Neural cell (in vitro differentiated cells): ENCODE data around the gene S100A11. TPM values are rescaled to one million over a fixed set of nuclear protein-coding genes. Genes with fewer than 3 reads are reported as not detected.

Experiments used
- H2AFZ ChIP-seq: fragments of 200-600, 300-800 bp; sonication (generic), shearing (Covaris generic); 2 replicates; pipeline ENCODE4 v1.6.0; 2014; ENCODE audit warnings: low read depth, mild to moderate bottlenecking, antibody characterized with exemption, low read length, moderate library complexity
- H3F3A ChIP-seq: fragments of 200-600 bp; shearing (Covaris generic); 2 replicates; pipeline ENCODE4 v1.6.1; 2016; ENCODE audit warnings: mild to moderate bottlenecking, moderate library complexity, mixed read lengths, antibody characterized with exemption, low read length; ENCODE audit not compliant: insufficient read depth, poor library complexity, severe bottlenecking
- H3K27ac ChIP-seq: fragments of 200-600, 300-800 bp; sonication (generic), shearing (Covaris generic); 2 replicates; pipeline ENCODE4 v1.5.1; 2014; ENCODE audit warnings: mild to moderate bottlenecking, low read length, moderate library complexity
- H3K27me3 ChIP-seq: fragments of 300-800, 200-600 bp; sonication (generic), shearing (Covaris generic); 2 replicates; pipeline ENCODE4 v1.6.0; 2014; ENCODE audit warnings: mild to moderate bottlenecking, low read depth, low read length, moderate library complexity; ENCODE audit not compliant: insufficient read depth
- H3K36me3 ChIP-seq: fragments of 300-800, 200-600 bp; sonication (generic), shearing (Covaris generic); 2 replicates; pipeline ENCODE4 v1.5.1; 2014; ENCODE audit warnings: mild to moderate bottlenecking, antibody characterized with exemption, low read length, moderate library complexity; ENCODE audit not compliant: insufficient read depth
- H3K4me2 ChIP-seq: fragments of 300-800, 200-600 bp; sonication (generic), shearing (Covaris generic); 2 replicates; pipeline ENCODE4 v1.6.0; 2014; ENCODE audit warnings: mild to moderate bottlenecking, low read length
- H3K4me3 ChIP-seq: fragments of 300-800, 200-600 bp; sonication (generic), shearing (Covaris generic); 2 replicates; pipeline ENCODE4 v1.5.1; 2014; ENCODE audit warnings: mild to moderate bottlenecking, low read length, moderate library complexity
- H3K79me2 ChIP-seq: fragments of 200-600 bp; shearing (Covaris generic); replicated peaks from 2 replicates; pipeline ENCODE4 v1.6.0; 2014; ENCODE audit warnings: mild to moderate bottlenecking, low read length, moderate library complexity; ENCODE audit not compliant: insufficient read depth
- H3K9ac ChIP-seq: fragments of 300-800, 200-600 bp; sonication (generic), shearing (Covaris generic); 2 replicates; pipeline ENCODE4 v1.6.1; 2016; ENCODE audit warnings: mild to moderate bottlenecking, low read length, mixed read lengths
- H3K9me2 ChIP-seq: fragments of 200-600 bp; shearing (Covaris generic); 2 replicates; pipeline ENCODE4 v1.6.1; 2016; ENCODE audit warnings: mild to moderate bottlenecking, low read length, mixed read lengths; ENCODE audit not compliant: insufficient read depth
- H3K9me3 ChIP-seq: fragments of 200-600, 300-800 bp; sonication (generic), shearing (Covaris generic); 2 replicates; pipeline ENCODE4 v1.6.1; 2016; ENCODE audit warnings: mild to moderate bottlenecking, mixed run types, low read length, moderate library complexity, mixed read lengths
- H4K20me1 ChIP-seq: fragments of 200-600 bp; shearing (Covaris generic); 2 replicates; pipeline ENCODE4 v1.6.1; 2016; ENCODE audit warnings: mild to moderate bottlenecking, mixed run types; ENCODE audit not compliant: insufficient read depth
- CTCF ChIP-seq: fragments of 450-650 bp; IDR thresholded peaks from 2 replicates; pipeline ENCODE4 v1.5.1; 2014; ENCODE audit warnings: antibody characterized with exemption, mild to moderate bottlenecking, moderate library complexity; ENCODE audit not compliant: poor library complexity, severe bottlenecking
- EP300 ChIP-seq: fragments of 450-650 bp; conservative IDR thresholded peaks from 2 replicates; pipeline ENCODE4 v1.6.1; 2014; ENCODE audit warnings: antibody characterized with exemption, mild to moderate bottlenecking, moderate library complexity; ENCODE audit not compliant: poor library complexity, severe bottlenecking
- EZH2 ChIP-seq: fragments of 200-600, 300-800 bp; shearing (Covaris generic), sonication (generic); IDR thresholded peaks from 2 replicates; pipeline ENCODE4 v1.6.1; 2014; ENCODE audit warnings: antibody characterized with exemption, low read length, borderline replicate concordance, mild to moderate bottlenecking; ENCODE audit not compliant: insufficient read depth, poor library complexity, severe bottlenecking
- MXI1 ChIP-seq: fragments of 450-650 bp; conservative IDR thresholded peaks from 2 replicates; pipeline ENCODE4 v1.6.1; 2014; ENCODE audit warnings: antibody characterized with exemption, mild to moderate bottlenecking; ENCODE audit not compliant: poor library complexity, severe bottlenecking
- POLR2AphosphoS5 ChIP-seq: IDR thresholded peaks from 2 replicates; pipeline ENCODE4 v1.6.1; 2012
- RAD21 ChIP-seq: fragments of 450-650 bp; conservative IDR thresholded peaks from 2 replicates; pipeline ENCODE4 v1.6.1; 2014; ENCODE audit warnings: antibody characterized with exemption, mild to moderate bottlenecking, moderate library complexity
- REST ChIP-seq: IDR thresholded peaks from 2 replicates; pipeline ENCODE4 v1.6.1; 2012; ENCODE audit warnings: borderline replicate concordance
- SMC3 ChIP-seq: fragments of 450-650 bp; conservative IDR thresholded peaks from 2 replicates; pipeline ENCODE4 v1.6.1; 2014; ENCODE audit warnings: antibody characterized with exemption, mild to moderate bottlenecking, moderate library complexity; ENCODE audit not compliant: poor library complexity
- TAF1 ChIP-seq: IDR thresholded peaks from 2 replicates; pipeline ENCODE4 v1.6.1; 2012; ENCODE audit warnings: low read depth
- polyA plus RNA-seq: library from polyadenylated mRNA; depleted of rRNA; stranded (reverse); fragments of >200 nt; gene quantifications from 2 replicates; pipeline ENCODE4 v1.2.3, GENCODE V29; 2014

Gene S100A11
- polyA plus RNA-seq, 1 donor from 2014 or later = not detected

- H3K27me3 ChIP-seq = peaks cover 3% of the 10 kb centered on the region
- no peaks in the 10 kb centered on the region for H4K20me1 ChIP-seq
- TF ChIP-seq TAF1 (no peak), POLR2AphosphoS5 (no peak), REST (no peak), CTCF (no peak), EZH2 (no peak), RAD21 (no peak), MXI1 (no peak), SMC3 (no peak), EP300 (no peak)
- no peak overlapping the region for H3K9ac ChIP-seq
- no peak overlapping the region for H3K4me3 ChIP-seq
- no peak overlapping the region for H2AFZ ChIP-seq
- peaks cover 2% of the 10 kb centered on the region for H3K9me3 ChIP-seq
- no peaks in the 10 kb centered on the region for H3K79me2 ChIP-seq
- H3K36me3 ChIP-seq = no peaks in the 10 kb centered on the region
- H3K27ac ChIP-seq = no peak overlapping the region
- no peaks in the 10 kb centered on the region for H3K9me2 ChIP-seq
- no peaks in the 10 kb centered on the region for H3F3A ChIP-seq
- H3K4me2 ChIP-seq = no peak overlapping the region
These were observed 14.3 kb upstream of the S100A11 start for GRCh38 chr1:152050886-152051675.

- H3K4me2 ChIP-seq = no peak overlapping the region
- H3K9ac ChIP-seq = no peak overlapping the region
- no peak overlapping the region for H3K4me3 ChIP-seq
- H3F3A ChIP-seq = no peaks in the 10 kb centered on the region
- H3K9me2 ChIP-seq = no peaks in the 10 kb centered on the region
- no peak overlapping the region for H2AFZ ChIP-seq
- TF ChIP-seq MXI1 = no peak
- no peak for TF ChIP-seq EZH2
- no peak for TF ChIP-seq RAD21
- TF ChIP-seq EP300 = no peak
- H3K79me2 ChIP-seq = no peaks in the 10 kb centered on the region
- H3K36me3 ChIP-seq = no peaks in the 10 kb centered on the region
- H4K20me1 ChIP-seq = no peaks in the 10 kb centered on the region
- peaks cover 4% of the 10 kb centered on the region for H3K9me3 ChIP-seq
- H3K27me3 ChIP-seq = peaks cover 3% of the 10 kb centered on the region
- H3K27ac ChIP-seq = no peak overlapping the region
These were observed 12.7 kb upstream of the S100A11 start for GRCh38 chr1:152049291-152050083.
